RWPE1 (cell line): ENCODE measurements around the gene NRSN2.

Source experiments
- CTCF ChIA-PET: fragments of 350-600 bp; sonication (Branson Sonifier 250); formaldehyde crosslinking; extraction: SDS; loops from one replicate; lab custom pipeline; 2021; lab: Yijun Ruan, JAX
- POLR2A ChIA-PET: fragments of 400-600 bp; formaldehyde crosslinking; extraction: SDS; loops from one replicate; lab custom pipeline; 2020; ENCODE audit warnings: antibody characterized with exemption; ENCODE audit not compliant: low non-redundant PET; lab: Yijun Ruan, JAX
- DNase-seq: peaks from one replicate; pipeline ENCODE4 v3.0.0; 2012; ENCODE audit warnings: low spot score
- H3K27ac ChIP-seq: fragments of 450-650 bp; 2 replicates; pipeline ENCODE4 v1.5.1; 2017
- CTCF ChIP-seq: fragments of 450-650 bp; conservative IDR thresholded peaks from 2 replicates; pipeline ENCODE4 v1.5.1; 2017; ENCODE audit warnings: low read depth, mild to moderate bottlenecking

Gene NRSN2

GRCh38 chr20:400454-401275, 53.8 kb downstream of the NRSN2 start:
- peak overlapping the region; percentile 81 for H3K27ac ChIP-seq
- POLR2A ChIA-PET, result interaction anchor here (0.6 to 1.0 kb wide), 4 partner anchors 20 to 47 kb away, joined by 3 to 6 read pairs (median 4); partner anchors contain the start of gene TRIB3
- CTCF ChIA-PET, result interaction anchor here (0.6 kb wide), 1 partner anchor 28 kb away, joined by 3 read pairs; no protein-coding TSS in a partner anchor
- no peak for TF ChIP-seq CTCF
- DNase-seq, result peak; percentile 31

GRCh38 chr20:401682-402495, 55.0 kb downstream of the NRSN2 start:
- POLR2A ChIA-PET, result interaction anchor here (0.6 to 0.7 kb wide), 2 partner anchors 27 to 46 kb away, joined by 5 to 6 read pairs; no protein-coding TSS in a partner anchor
- CTCF ChIA-PET, result interaction anchor here (0.6 kb wide), 2 partner anchors 30 to 337 kb away, joined by 3 to 4 read pairs; no protein-coding TSS in a partner anchor
- TF ChIP-seq CTCF, result no peak
- peak; percentile 87 for DNase-seq
- peak overlapping the region; percentile 81 for H3K27ac ChIP-seq

- ChIA-PET CTCF (interaction anchor here (0.6 to 1.2 kb wide), 2 partner anchors 29 to 337 kb away, joined by 3 to 4 read pairs; no protein-coding TSS in a partner anchor), POLR2A (no interaction called here)
- TF ChIP-seq CTCF, result no peak
- H3K27ac ChIP-seq, result peak overlapping the region; percentile 81
- DNase-seq, result no peak
These were observed 55.6 kb downstream of the NRSN2 start for GRCh38 chr20:402496-402885.

- H3K27ac ChIP-seq, result peak overlapping the region; percentile 81
- no peak for TF ChIP-seq CTCF
- ChIA-PET CTCF (interaction anchor here (1.2 kb wide), 1 partner anchor 29 kb away, joined by 3 read pairs; no protein-coding TSS in a partner anchor), POLR2A (no interaction called here)
- no peak for DNase-seq
These were observed 56.1 kb downstream of the NRSN2 start for GRCh38 chr20:402898-403581.

GRCh38 chr20:403582-403957, 56.7 kb downstream of the NRSN2 start:
- POLR2A ChIA-PET, result no interaction called here
- CTCF ChIA-PET, result interaction anchor here (1.2 kb wide), 1 partner anchor 28 kb away, joined by 3 read pairs; no protein-coding TSS in a partner anchor
- H3K27ac ChIP-seq, result no peak overlapping the region
- no peak for DNase-seq
- no peak for TF ChIP-seq CTCF
